A549 (cell line): ENCODE results near the gene GBGT1. TPM values are rescaled to one million over a fixed set of nuclear protein-coding genes. Genes with fewer than 3 reads are reported as not detected.

Source experiments
- ATAC-seq, 2 experiments: fragments of 200-7000 bp in 1 of 2; fragments of >200 bp in 1 of 2; cut with Nextera tagmentation in 1 of 2; cut with Tn5 transposase in 1 of 2; 3 replicates each; pipeline versions ENCODE4 v1.8.0 to v1.9.1; 2018 to 2020; ENCODE audit warnings: mild to moderate bottlenecking in 1 of 2, moderate library complexity in 1 of 2
- CTCF ChIA-PET: fragments of 300-600 bp; sonication (Branson Sonifier 250); formaldehyde crosslinking; extraction: SDS; loops from one replicate; lab custom pipeline; 2021; ENCODE audit warnings: antibody characterized with exemption, inconsistent platforms; lab: Yijun Ruan, JAX
- POLR2A ChIA-PET: fragments of 350-600 bp; formaldehyde crosslinking; extraction: SDS; loops from one replicate; lab custom pipeline; 2021; ENCODE audit warnings: antibody characterized with exemption, inconsistent platforms; lab: Yijun Ruan, JAX
- DNase-seq, 2 experiments: peaks; one replicate each; pipeline versions ENCODE4 v3.0.0 to v3.0.0-alpha.2; 2011 to 2016; ENCODE audit warnings: low read depth in 1 of 2, low spot score in 1 of 2
- FAIRE-seq: peaks from 2 replicates; lab custom pipeline; 2011; peaks lifted over from hg19 to GRCh38; lab: Jason Lieb, UNC
- H3K27ac ChIP-seq, 2 experiments: fragments of >200 bp; sonication (Bioruptor Twin); formaldehyde crosslinking; 3 replicates each; pipeline ENCODE4 v1.5.1; 2016 to 2017
- H3K4me1 ChIP-seq: fragments of >200 bp; sonication (Bioruptor Twin); formaldehyde crosslinking; 3 replicates; pipeline ENCODE4 v1.6.1; 2016
- H3K4me2 ChIP-seq: fragments of >200 bp; sonication (Bioruptor Twin); formaldehyde crosslinking; 3 replicates; pipeline ENCODE4 v1.6.1; 2016
- H3K4me3 ChIP-seq: fragments of >200 bp; sonication (Bioruptor Twin); formaldehyde crosslinking; 3 replicates; pipeline ENCODE4 v1.5.1; 2016
- H3K9me3 ChIP-seq: fragments of >200 bp; sonication (Bioruptor Twin); formaldehyde crosslinking; 3 replicates; pipeline ENCODE4 v1.6.1; 2016
- CBX8 ChIP-seq: fragments of 200-600 bp; sonication (generic); IDR thresholded peaks from 2 replicates; pipeline ENCODE4 v1.6.1; 2016
- CEBPB ChIP-seq, 2 experiments: fragments of >200 bp in 1 of 2; sonication (Bioruptor Twin) in 1 of 2; formaldehyde crosslinking in 1 of 2; IDR thresholded peaks; 2 replicates each; pipeline ENCODE4 v1.6.1; 2012 to 2016
- CHD2 ChIP-seq: fragments of 150-350 bp; IDR thresholded peaks from 2 replicates; pipeline ENCODE4 v1.6.1; 2014; ENCODE audit warnings: low read length; ENCODE audit not compliant: partially characterized antibody
- ESRRA ChIP-seq: fragments of 150-350 bp; IDR thresholded peaks from 2 replicates; pipeline ENCODE4 v1.6.1; 2014; ENCODE audit warnings: mild to moderate bottlenecking, low read length, borderline replicate concordance
- GATA3 ChIP-seq: IDR thresholded peaks from 2 replicates; pipeline ENCODE4 v1.6.1; 2012; ENCODE audit warnings: borderline replicate concordance
- HEYL ChIP-seq: fragments of 250-450 bp; sonication (Bioruptor Pico); IDR thresholded peaks from 2 replicates; pipeline ENCODE4 v1.8.0; 2021; ENCODE audit warnings: mild to moderate bottlenecking, moderate library complexity
- HOXA7 ChIP-seq: fragments of 250-450 bp; sonication (Bioruptor Pico); IDR thresholded peaks from 2 replicates; pipeline ENCODE4 v1.5.0; 2020; ENCODE audit warnings: mild to moderate bottlenecking, moderate library complexity
- HOXB13 ChIP-seq: fragments of 250-450 bp; sonication (Bioruptor Pico); IDR thresholded peaks from 2 replicates; pipeline ENCODE4 v1.5.0; 2020; ENCODE audit warnings: low read depth, mild to moderate bottlenecking, moderate library complexity
- JUN ChIP-seq, 2 experiments: fragments of >200 bp; sonication (Bioruptor Twin); formaldehyde crosslinking; IDR thresholded peaks; 2 replicates in 1 of 2; 3 replicates in 1 of 2; pipeline ENCODE4 v1.6.1; 2016 to 2017
- MAFK ChIP-seq: fragments of 450-650 bp; IDR thresholded peaks from 2 replicates; pipeline ENCODE4 v1.6.1; 2014; ENCODE audit not compliant: partially characterized antibody
- MYC ChIP-seq: IDR thresholded peaks from 2 replicates; pipeline ENCODE4 v1.6.1; 2012; ENCODE audit warnings: mild to moderate bottlenecking, inconsistent platforms, low read length, improper control_type of control experiment, borderline replicate concordance
- NFE2L2 ChIP-seq: fragments of 150-350 bp; conservative IDR thresholded peaks from 2 replicates; pipeline ENCODE4 v1.6.1; 2014; ENCODE audit warnings: low read length
- NPAS2 ChIP-seq: fragments of 250-450 bp; sonication (Bioruptor Pico); IDR thresholded peaks from 2 replicates; pipeline ENCODE4 v1.8.0; 2022; ENCODE audit warnings: mild to moderate bottlenecking, moderate library complexity, borderline replicate concordance
- NR3C1 ChIP-seq: fragments of >200 bp; sonication (Bioruptor Twin); formaldehyde crosslinking; IDR thresholded peaks from 3 replicates; pipeline ENCODE4 v1.6.1; 2017
- POLR2A ChIP-seq: IDR thresholded peaks from 2 replicates; pipeline ENCODE4 v1.6.1; 2012; ENCODE audit warnings: mild to moderate bottlenecking, low read length
- RAD21 ChIP-seq, 2 experiments: fragments of >200 bp in 1 of 2; sonication (Bioruptor Twin) in 1 of 2; formaldehyde crosslinking in 1 of 2; IDR thresholded peaks in 1 of 2; conservative IDR thresholded peaks in 1 of 2; 2 replicates in 1 of 2; 3 replicates in 1 of 2; pipeline ENCODE4 v1.6.1; 2012 to 2018; ENCODE audit warnings: inconsistent platforms in 1 of 2
- RCOR1 ChIP-seq: fragments of 150-350 bp; IDR thresholded peaks from 2 replicates; pipeline ENCODE4 v1.6.1; 2014; ENCODE audit warnings: antibody characterized with exemption, low read length, low read depth
- RFX5 ChIP-seq: fragments of 450-650 bp; IDR thresholded peaks from 2 replicates; pipeline ENCODE4 v1.7.1; 2014; ENCODE audit warnings: antibody characterized with exemption, mild to moderate bottlenecking, moderate library complexity
- SREBF2 ChIP-seq: fragments of 450-650 bp; IDR thresholded peaks from 2 replicates; pipeline ENCODE4 v1.6.1; 2014; ENCODE audit warnings: mild to moderate bottlenecking, moderate library complexity
- TFCP2L1 ChIP-seq: fragments of 250-450 bp; sonication (Bioruptor Pico); IDR thresholded peaks from 2 replicates; pipeline ENCODE4 v1.5.0; 2021; ENCODE audit warnings: mild to moderate bottlenecking
- TP53 ChIP-seq: fragments of 250-450 bp; sonication (Bioruptor Pico); IDR thresholded peaks from 2 replicates; pipeline ENCODE4 v1.5.0; 2021; ENCODE audit warnings: mild to moderate bottlenecking, moderate library complexity
- WGBS: methylation state at CpG from one replicate; pipeline ENCODE4 v1.1.6; 2017; ENCODE audit errors: missing lambda C conversion rate; 5-methylcytosine and 5-hydroxymethylcytosine counted together
- polyA plus RNA-seq, 4 experiments: library from polyadenylated mRNA; depleted of rRNA in 3 of 4; stranded (reverse); fragments of >200 nt; fragmentation: RNase III in 1 of 4; extraction: RNeasy Plus Mini Kit Qiagen cat#74134 plus additional on column Dnase treatment in 1 of 4; gene quantifications; 2 replicates in 3 of 4; 3 replicates in 1 of 4; pipeline ENCODE4 v1.2.3, GENCODE V29; 2011 to 2017
- TF ChIP-seq, protein P1 (sequence below): IDR thresholded peaks from 2 replicates; pipeline ENCODE4 v1.6.1; 2012; ENCODE audit warnings: low read depth, borderline replicate concordance
- TF ChIP-seq, protein P2 (sequence below): fragments of 150-350 bp; IDR thresholded peaks from 2 replicates; pipeline ENCODE4 v1.6.1; 2014; ENCODE audit warnings: low read depth, mild to moderate bottlenecking, low read length
- TF ChIP-seq, protein P3 (sequence below): fragments of >200 bp; sonication (Bioruptor Twin); formaldehyde crosslinking; IDR thresholded peaks from 3 replicates; pipeline ENCODE4 v1.6.1; 2016

GBGT1 gene
- polyA plus RNA-seq, 2 of the 4 experiments (the other 2 are of a cell fraction) = 1.7 to 2.4 TPM

DNA sequence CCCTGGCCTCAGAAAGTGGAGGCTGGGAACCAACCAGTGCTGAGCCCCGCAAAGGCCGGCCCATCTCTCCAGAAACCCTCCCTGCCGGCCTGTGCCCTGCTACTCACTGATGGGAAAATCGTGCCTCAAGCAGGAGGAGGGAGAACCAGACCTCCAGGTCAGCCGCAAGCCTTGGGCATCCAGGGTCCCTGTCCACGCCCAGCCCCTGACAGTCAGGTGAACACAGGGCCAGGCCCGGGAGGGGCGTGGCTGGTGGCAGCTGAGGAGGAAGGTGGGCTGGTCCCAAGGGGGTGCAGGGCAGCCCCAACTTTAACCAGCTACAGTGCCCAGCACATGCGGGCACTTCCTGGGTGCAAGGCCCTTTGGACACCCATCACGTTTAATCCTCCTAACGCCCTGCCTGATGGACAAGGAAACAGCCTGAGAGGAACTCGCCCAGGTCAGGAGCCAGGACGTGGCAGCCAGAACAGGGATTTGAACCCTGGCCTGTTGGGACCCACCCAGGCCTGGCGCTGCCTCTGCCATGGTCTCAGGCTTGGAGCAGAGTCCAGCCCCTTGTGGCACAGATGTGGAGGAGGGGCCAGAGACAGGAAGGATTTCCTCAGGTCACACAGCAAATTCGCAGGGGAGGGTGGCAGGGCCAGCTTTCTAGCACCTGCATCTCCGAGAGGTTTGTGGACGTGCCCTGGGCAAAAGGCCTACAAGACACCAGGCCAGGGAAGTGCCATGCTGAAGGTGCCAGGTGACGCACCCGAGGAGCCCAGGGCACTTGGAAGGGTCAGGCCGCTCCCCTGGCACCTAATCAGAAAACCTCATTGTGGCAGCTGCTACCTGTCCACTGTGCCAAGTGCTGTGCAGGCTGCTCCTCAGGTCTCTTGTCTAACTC, 47.1 kb downstream of the GBGT1 start:
- Histone ChIP-seq H3K4me1 (peaks cover 14% of the 10 kb centered on the region), H3K9me3 (no peaks in the 10 kb centered on the region), H3K27ac (no peak overlapping the region), H3K4me2 (no peak overlapping the region), H3K4me3 (no peak overlapping the region)
- no peak for FAIRE-seq
- no peak for DNase-seq
- TF ChIP-seq JUN (IDR thresholded peaks at IDR 0.05) (no peak), HEYL (CRISPR knock-in tag) (no peak), CEBPB (IDR thresholded peaks at IDR 0.05) (no peak), POLR2A (no peak), TP53 (no peak), CHD2 (no peak), MAFK (no peak), RFX5 (no peak), NFE2L2 (no peak), TFCP2L1 (CRISPR knock-in tag) (no peak), ESRRA (no peak), NPAS2 (CRISPR knock-in tag) (no peak), NR3C1 (no peak), RAD21 (conservative IDR thresholded peaks at IDR 0.05 in 1 of 2, IDR thresholded peaks at IDR 0.05 in 1 of 2) (no peak), HOXA7 (no peak), MYC (no peak)
- TF ChIP-seq, protein P1, sequence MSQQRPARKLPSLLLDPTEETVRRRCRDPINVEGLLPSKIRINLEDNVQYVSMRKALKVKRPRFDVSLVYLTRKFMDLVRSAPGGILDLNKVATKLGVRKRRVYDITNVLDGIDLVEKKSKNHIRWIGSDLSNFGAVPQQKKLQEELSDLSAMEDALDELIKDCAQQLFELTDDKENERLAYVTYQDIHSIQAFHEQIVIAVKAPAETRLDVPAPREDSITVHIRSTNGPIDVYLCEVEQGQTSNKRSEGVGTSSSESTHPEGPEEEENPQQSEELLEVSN = no peak
- POLR2A ChIA-PET = no interaction called here
- CTCF ChIA-PET = interaction anchor here (0.6 to 30.3 kb wide), 7 partner anchors 10 to 94 kb away, joined by 3 to 1284 read pairs (median 4); no protein-coding TSS in a partner anchor
- no peak for ATAC-seq
- WGBS = 93% methylated on average over 14 of the region's 20 CpGs

DNA sequence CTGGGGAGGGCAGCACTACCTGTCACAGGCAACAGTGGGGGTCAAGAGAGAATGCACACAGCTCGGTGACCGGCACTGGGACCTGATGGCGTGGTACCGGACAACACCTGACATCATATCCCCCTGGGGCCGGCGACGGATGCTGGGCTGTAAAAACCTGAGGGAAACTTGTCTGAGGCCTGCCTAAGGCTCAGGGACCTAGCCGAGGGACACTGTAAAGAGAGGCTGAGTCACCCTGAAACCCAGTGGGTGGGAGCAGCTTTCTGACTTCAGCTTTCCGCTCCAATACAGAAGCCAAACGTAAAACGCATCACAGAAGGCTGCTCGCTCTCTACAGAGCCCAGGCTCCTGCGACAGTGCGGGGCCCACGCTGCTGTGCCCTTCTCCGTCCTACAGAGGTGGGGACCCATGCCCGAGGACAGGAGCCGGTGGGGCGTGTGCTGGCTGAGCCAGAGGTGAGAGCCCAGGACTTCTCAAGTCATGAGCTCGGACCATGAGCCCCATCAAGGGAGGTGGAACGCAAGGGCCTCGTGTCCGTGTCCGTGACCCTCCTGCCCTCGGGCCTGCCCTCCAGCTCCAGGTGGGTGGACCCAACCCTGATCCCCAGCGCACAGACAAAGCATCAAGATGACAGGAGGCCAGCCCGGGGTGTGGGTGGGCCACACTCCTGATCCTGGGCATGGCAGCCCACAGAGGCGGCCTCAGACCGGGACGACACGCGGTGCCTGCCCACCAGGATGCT, 47.9 kb downstream of the GBGT1 start:
- no peak for DNase-seq
- H3K4me1 ChIP-seq = peaks cover 11% of the 10 kb centered on the region
- no peak overlapping the region for H3K4me3 ChIP-seq
- TF ChIP-seq HEYL (CRISPR knock-in tag) (no peak), RCOR1 (no peak), HOXB13 (CRISPR knock-in tag) (no peak)
- H3K4me2 ChIP-seq = no peak overlapping the region
- WGBS = 91% methylated on average over 20 of the region's 32 CpGs
- FAIRE-seq = no peak
- H3K9me3 ChIP-seq = no peaks in the 10 kb centered on the region
- CTCF ChIA-PET = interaction anchor here (5.8 to 30.3 kb wide), 3 partner anchors 9 to 28 kb away, joined by 42 to 1284 read pairs (median 143); no protein-coding TSS in a partner anchor
- ATAC-seq = no peak
- 0 out of 6 replicates have a peak overlapping the region, but pooled peaks of 1 of the 2 experiments have one; percentile 4 for H3K27ac ChIP-seq
- POLR2A ChIA-PET = no interaction called here

DNA sequence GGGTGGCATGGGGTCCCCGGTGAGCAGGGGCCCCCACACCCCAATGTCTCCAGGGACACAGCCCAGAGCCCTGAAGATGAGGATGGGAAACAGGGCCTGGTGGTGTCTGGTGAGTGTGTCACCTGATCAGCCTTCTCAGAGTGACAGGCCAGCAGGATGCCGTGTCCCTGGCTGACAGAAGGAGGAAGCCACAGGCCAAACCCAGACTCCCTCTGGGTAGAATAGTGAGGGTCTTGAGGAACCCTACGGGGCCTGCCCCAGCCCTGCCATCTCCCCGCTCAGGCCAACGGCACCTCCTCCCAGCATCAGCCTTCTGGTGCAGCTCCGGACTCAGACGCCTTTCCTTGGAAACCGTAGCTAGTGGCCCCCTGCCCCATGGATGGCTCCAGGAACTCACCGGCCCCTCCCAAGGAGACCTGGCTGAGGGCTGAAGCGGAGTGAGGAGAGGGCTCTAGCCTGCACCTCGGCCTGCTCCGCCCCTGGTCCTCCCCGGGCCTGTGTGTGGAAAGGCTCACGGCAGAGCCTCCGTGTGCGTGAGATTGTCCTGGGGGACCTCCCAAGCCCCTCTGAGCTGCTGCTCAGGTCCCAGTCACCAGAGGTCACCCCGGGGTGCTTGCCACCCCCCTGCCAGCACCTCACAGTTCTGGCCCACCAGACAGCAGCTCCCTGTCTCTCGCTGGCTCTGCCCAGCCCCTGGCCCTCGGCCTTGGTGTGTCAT, 48.7 kb downstream of the GBGT1 start:
- ChIA-PET CTCF (interaction anchor here (1.4 to 30.3 kb wide), 4 partner anchors 8 to 28 kb away, joined by 6 to 1284 read pairs (median 92); no protein-coding TSS in a partner anchor), POLR2A (interaction anchor here (0.9 kb wide), 1 partner anchor 34 kb away, joined by 4 read pairs; no protein-coding TSS in a partner anchor)
- WGBS = 89% methylated on average over 14 of the region's 19 CpGs
- FAIRE-seq (no peak), ATAC-seq (no peak; a peak in 2 of 6 replicates), DNase-seq (no peak)
- peaks cover 7% of the 10 kb centered on the region for H3K4me1 ChIP-seq
- TF ChIP-seq, protein P2, sequence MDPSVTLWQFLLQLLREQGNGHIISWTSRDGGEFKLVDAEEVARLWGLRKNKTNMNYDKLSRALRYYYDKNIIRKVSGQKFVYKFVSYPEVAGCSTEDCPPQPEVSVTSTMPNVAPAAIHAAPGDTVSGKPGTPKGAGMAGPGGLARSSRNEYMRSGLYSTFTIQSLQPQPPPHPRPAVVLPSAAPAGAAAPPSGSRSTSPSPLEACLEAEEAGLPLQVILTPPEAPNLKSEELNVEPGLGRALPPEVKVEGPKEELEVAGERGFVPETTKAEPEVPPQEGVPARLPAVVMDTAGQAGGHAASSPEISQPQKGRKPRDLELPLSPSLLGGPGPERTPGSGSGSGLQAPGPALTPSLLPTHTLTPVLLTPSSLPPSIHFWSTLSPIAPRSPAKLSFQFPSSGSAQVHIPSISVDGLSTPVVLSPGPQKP = no peak
- TF ChIP-seq SREBF2 (no peak), GATA3 (no peak), MYC (no peak), CBX8 (no peak)
- TF ChIP-seq, protein P3, sequence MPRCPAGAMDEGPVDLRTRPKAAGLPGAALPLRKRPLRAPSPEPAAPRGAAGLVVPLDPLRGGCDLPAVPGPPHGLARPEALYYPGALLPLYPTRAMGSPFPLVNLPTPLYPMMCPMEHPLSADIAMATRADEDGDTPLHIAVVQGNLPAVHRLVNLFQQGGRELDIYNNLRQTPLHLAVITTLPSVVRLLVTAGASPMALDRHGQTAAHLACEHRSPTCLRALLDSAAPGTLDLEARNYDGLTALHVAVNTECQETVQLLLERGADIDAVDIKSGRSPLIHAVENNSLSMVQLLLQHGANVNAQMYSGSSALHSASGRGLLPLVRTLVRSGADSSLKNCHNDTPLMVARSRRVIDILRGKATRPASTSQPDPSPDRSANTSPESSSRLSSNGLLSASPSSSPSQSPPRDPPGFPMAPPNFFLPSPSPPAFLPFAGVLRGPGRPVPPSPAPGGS = no peak
- no peak overlapping the region for H3K4me3 ChIP-seq
- no peaks in the 10 kb centered on the region for H3K9me3 ChIP-seq
- no peak overlapping the region for H3K4me2 ChIP-seq
- H3K27ac ChIP-seq = no peak overlapping the region; a peak in 1 of 6 replicates
